Psoas muscle (tissue), 8 donors: Measurements from ENCODE around the gene STON1. TPM values are rescaled to one million over a fixed set of nuclear protein-coding genes. Genes with fewer than 3 reads are reported as not detected.
"Not testable (repeated sequence)": the region's sequence is repeated elsewhere in the genome, so short reads cannot be mapped to it uniquely, and the experiment has no call there.

Source experiments
- ATAC-seq, 4 donors: fragments of 200-7000 bp; cut with Tn5 transposase; one replicate each; pipeline ENCODE4 v1.9.1; 2020; ENCODE audit warnings: moderate library complexity in 3 of 4, mild to moderate bottlenecking in 2 of 4
- DNase-seq, 2 donors: peaks; one replicate each; pipeline ENCODE4 v3.0.0-alpha.2; 2020
- H3K27ac ChIP-seq: fragments of 200-600 bp; one replicate; pipeline ENCODE4 v1.8.0; 2022
- H3K27me3 ChIP-seq, 3 donors: fragments of 200-600 bp in 1 of 3; one replicate each; pipeline versions ENCODE4 v1.6.1 to v1.8.0; 2013 to 2022; ENCODE audit warnings: low read length in 2 of 3, mild to moderate bottlenecking in 2 of 3, moderate library complexity in 1 of 3; ENCODE audit not compliant: insufficient read depth in 3 of 3
- H3K36me3 ChIP-seq, 2 donors: fragments of 200-600 bp in 1 of 2; one replicate each; pipeline versions ENCODE4 v1.6.1 to v1.8.0; 2013 to 2022; ENCODE audit warnings: low read depth in 1 of 2, mild to moderate bottlenecking in 1 of 2, moderate library complexity in 1 of 2; ENCODE audit not compliant: insufficient read depth in 1 of 2
- H3K4me1 ChIP-seq: fragments of 200-600 bp; one replicate; pipeline ENCODE4 v1.8.0; 2022
- H3K4me3 ChIP-seq: fragments of 200-600 bp; one replicate; pipeline ENCODE4 v1.8.0; 2022; ENCODE audit warnings: mild to moderate bottlenecking
- H3K9me3 ChIP-seq: fragments of 200-600 bp; one replicate; pipeline ENCODE4 v1.8.0; 2022
- CTCF ChIP-seq: fragments of 200-600 bp; IDR thresholded peaks from one replicate; pipeline ENCODE4 v1.8.0; 2022; ENCODE audit warnings: antibody characterized with exemption
- WGBS, 3 donors: extraction: QIAGEN DNeasy Blood & Tissue Kit; methylation state at CpG; one replicate each; pipeline versions ENCODE4 v1.1.6 to v1.1.7; 2013; 5-methylcytosine and 5-hydroxymethylcytosine counted together
- intact Hi-C, 2 donors: fragments of 100-400 bp; cut with DNase I; formaldehyde crosslinking; loops; one replicate each; pipeline versions ENCODE4 v1.11.0 to v1.14.2; 2022
- polyA plus RNA-seq, 3 donors: library from polyadenylated mRNA; stranded (reverse); fragments of 200-250 nt; gene quantifications; one replicate each; pipeline ENCODE4 v1.2.3, GENCODE V29; 2013
- total RNA-seq, 4 donors: library from RNA; stranded (reverse); fragmentation: NEBNext Ultra II Directional in 2 of 4; extraction: Animal tissue kit (Norgen Biotek cat#: 25700) in 2 of 4; gene quantifications; one replicate each; pipeline versions ENCODE4 v1.2.1 to v1.2.4, GENCODE V29; 2021 to 2023
- donor health status: healthy with polysubstance abuse.
- donor health status: DM: no; HTN: no; CAD: no; lungs with moderate emphysema.
- donor health status: Bipolar disorder and iron deficiency.
- donor health status: healthy.
- donor health status: DM: yes; HTN: yes; CAD: no.
- donor health status: DM: no; HTN: no; CAD: no.
- donor health status: DM: no; HTN: no; CAD: no.
- donor health status: DM: yes; HTN: yes; CAD: no.

STON1 gene
- total and polyA plus RNA-seq, 7 donors = 0.98 to 5.6 (median 1.8) TPM

- Histone ChIP-seq H3K4me3 (no peak overlapping the region), H3K27me3 (no peaks in the 10 kb centered on the region), H3K36me3 (no peaks in the 10 kb centered on the region), H3K9me3 (no peaks in the 10 kb centered on the region), H3K4me1 (no peaks in the 10 kb centered on the region), H3K27ac (no peak overlapping the region)
- ATAC-seq (no peak), DNase-seq (no peak)
- intact Hi-C loops = no loop called here
- TF ChIP-seq CTCF = no peak
- 76 to 85% (median 78%) methylated on average over 3 of the region's 3 CpGs for WGBS, 3 donors
Observed at GRCh38 chr2:48587961-48588360, 58.0 kb downstream of the STON1 start.

- no peak for ATAC-seq
- H3K4me3 ChIP-seq = no peak overlapping the region
- intact Hi-C loops = no loop called here
- WGBS, 3 donors = 80 to 91% (median 86%) methylated on average over 1 of the region's 1 CpG
- DNase-seq = no peak
- no peaks in the 10 kb centered on the region for H3K9me3 ChIP-seq
- H3K36me3 ChIP-seq = no peaks in the 10 kb centered on the region
- H3K4me1 ChIP-seq = no peaks in the 10 kb centered on the region
- no peak overlapping the region for H3K27ac ChIP-seq
- H3K27me3 ChIP-seq = no peaks in the 10 kb centered on the region
- no peak for TF ChIP-seq CTCF
Observed at GRCh38 chr2:48588745-48589144, 58.8 kb downstream of the STON1 start.

- Histone ChIP-seq H3K4me1 (no peaks in the 10 kb centered on the region), H3K27ac (no peak overlapping the region), H3K9me3 (no peaks in the 10 kb centered on the region), H3K4me3 (no peak overlapping the region), H3K27me3 (no peaks in the 10 kb centered on the region), H3K36me3 (no peaks in the 10 kb centered on the region)
- intact Hi-C loops = no loop called here
- peak; percentile 56 for TF ChIP-seq CTCF
- ATAC-seq (no peak), DNase-seq (peak in 1 of 2 donors; percentile 17)
- 24 to 31% (median 28%) methylated on average over 5 of the region's 5 CpGs for WGBS, 3 donors
Observed at GRCh38 chr2:48589170-48589767, 59.3 kb downstream of the STON1 start.

- no peak overlapping the region for H3K4me3 ChIP-seq
- no peaks in the 10 kb centered on the region for H3K4me1 ChIP-seq
- H3K36me3 ChIP-seq = no peaks in the 10 kb centered on the region
- ATAC-seq = no peak
- DNase-seq = no peak
- no peaks in the 10 kb centered on the region for H3K9me3 ChIP-seq
- whole genome bisulfite sequencing, 3 donors = 96 to 97% (median 96%) methylated on average over 1 of the region's 1 CpG
- H3K27me3 ChIP-seq = no peaks in the 10 kb centered on the region
- intact Hi-C loops = no loop called here
- no peak for TF ChIP-seq CTCF
- no peak overlapping the region for H3K27ac ChIP-seq
Observed at GRCh38 chr2:48590017-48590416, 60.1 kb downstream of the STON1 start.

- ATAC-seq = no peak
- intact Hi-C loops = no loop called here
- H3K4me1 ChIP-seq = no peaks in the 10 kb centered on the region
- no peak for TF ChIP-seq CTCF
- H3K36me3 ChIP-seq = peaks cover 0 to 2% of the 10 kb centered on the region in 2 donors
- H3K27me3 ChIP-seq = no peaks in the 10 kb centered on the region
- no peak overlapping the region for H3K4me3 ChIP-seq
- no peak for DNase-seq
- no peaks in the 10 kb centered on the region for H3K9me3 ChIP-seq
- 96 to 99% (median 96%) methylated on average over 2 of the region's 2 CpGs for WGBS, 3 donors
- no peak overlapping the region for H3K27ac ChIP-seq
Observed at GRCh38 chr2:48592067-48592466, 62.1 kb downstream of the STON1 start.

- intact Hi-C loops = not testable (repeated sequence)
- WGBS, 3 donors = 96 to 97% (median 97%) methylated on average over 7 of the region's 7 CpGs
Observed at GRCh38 chr2:48596751-48597150, 66.8 kb downstream of the STON1 start.

More at GRCh38 chr2:48596751-48597150, 66.8 kb downstream of the STON1 start:
- not testable (repeated sequence) for H3K4me3 ChIP-seq, H3K9me3 ChIP-seq, DNase-seq, H3K27me3 ChIP-seq, H3K36me3 ChIP-seq, ATAC-seq, H3K4me1 ChIP-seq, H3K27ac ChIP-seq
